ENCODE results near the gene ANAPC5.

ANAPC5 gene

DNA sequence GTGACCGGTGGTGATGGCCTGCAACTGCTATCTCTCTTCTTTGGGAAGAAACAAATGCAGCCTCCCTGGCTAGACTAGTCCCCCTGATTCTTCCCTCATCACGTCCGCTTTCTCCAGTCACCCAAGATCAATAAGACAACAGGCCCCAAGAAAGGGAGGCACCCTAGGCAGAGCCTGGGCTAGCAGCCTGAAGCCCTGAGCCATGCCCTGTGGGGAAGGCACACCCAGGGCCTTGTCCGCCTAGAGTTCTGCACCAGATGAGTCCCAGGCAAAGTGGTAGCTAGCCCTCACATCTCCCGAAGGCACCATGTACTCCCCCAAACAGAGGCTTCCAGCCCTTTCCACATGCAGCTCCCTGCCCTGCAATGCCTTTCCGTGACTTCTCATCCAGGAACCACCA is 90.8 kb downstream of the ANAPC5 start:
- peaks cover 41% of the 10 kb centered on the region for H3K36me3 ChIP-seq (ENCODE audit: low read depth)
- no peak overlapping the region for H3K27ac ChIP-seq (ENCODE audit: poor library complexity, severe bottlenecking)
- ATAC-seq (ENCODE audit: low read depth), result no peak
- TF ChIP-seq, protein P1, sequence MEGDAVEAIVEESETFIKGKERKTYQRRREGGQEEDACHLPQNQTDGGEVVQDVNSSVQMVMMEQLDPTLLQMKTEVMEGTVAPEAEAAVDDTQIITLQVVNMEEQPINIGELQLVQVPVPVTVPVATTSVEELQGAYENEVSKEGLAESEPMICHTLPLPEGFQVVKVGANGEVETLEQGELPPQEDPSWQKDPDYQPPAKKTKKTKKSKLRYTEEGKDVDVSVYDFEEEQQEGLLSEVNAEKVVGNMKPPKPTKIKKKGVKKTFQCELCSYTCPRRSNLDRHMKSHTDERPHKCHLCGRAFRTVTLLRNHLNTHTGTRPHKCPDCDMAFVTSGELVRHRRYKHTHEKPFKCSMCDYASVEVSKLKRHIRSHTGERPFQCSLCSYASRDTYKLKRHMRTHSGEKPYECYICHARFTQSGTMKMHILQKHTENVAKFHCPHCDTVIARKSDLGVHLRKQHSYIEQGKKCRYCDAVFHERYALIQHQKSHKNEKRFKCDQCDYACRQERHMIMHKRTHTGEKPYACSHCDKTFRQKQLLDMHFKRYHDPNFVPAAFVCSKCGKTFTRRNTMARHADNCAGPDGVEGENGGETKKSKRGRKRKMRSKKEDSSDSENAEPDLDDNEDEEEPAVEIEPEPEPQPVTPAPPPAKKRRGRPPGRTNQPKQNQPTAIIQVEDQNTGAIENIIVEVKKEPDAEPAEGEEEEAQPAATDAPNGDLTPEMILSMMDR (IDR thresholded peaks at IDR 0.05; ENCODE audit: poor library complexity, severe bottlenecking), result no peak
- no peaks in the 10 kb centered on the region for H3K9me3 ChIP-seq (ENCODE audit: severe bottlenecking)
- no peaks in the 10 kb centered on the region for H3K27me3 ChIP-seq (ENCODE audit: insufficient read depth, poor library complexity, severe bottlenecking)
- DNase-seq (ENCODE audit: low spot score), result no peak
- H3K4me3 ChIP-seq (ENCODE audit: severe bottlenecking), result no peak overlapping the region
- H3K4me1 ChIP-seq (ENCODE audit: insufficient read depth, poor library complexity, severe bottlenecking), result no peaks in the 10 kb centered on the region

DNA sequence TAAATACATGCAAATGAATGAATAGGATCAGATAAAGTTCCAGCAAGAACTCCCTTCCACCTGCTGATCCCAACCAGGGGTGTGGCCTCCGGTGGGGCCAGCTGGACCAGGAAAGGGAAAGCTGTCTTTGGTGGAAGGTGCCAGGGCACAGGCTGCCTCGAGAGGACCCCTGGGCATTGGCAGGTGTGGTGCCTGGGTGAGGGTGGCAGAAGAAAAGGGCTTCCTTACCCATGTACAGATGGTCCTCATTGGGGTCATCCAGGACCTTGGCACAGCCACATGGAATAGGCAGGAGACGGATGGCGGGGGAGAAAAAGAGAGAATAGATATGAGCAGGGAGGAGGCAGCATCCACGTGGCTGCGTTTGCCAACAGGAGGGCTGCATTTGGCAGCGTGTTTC is 92.1 kb downstream of the ANAPC5 start:
- Histone ChIP-seq H3K27ac (ENCODE audit: poor library complexity, severe bottlenecking) (no peak overlapping the region), H3K9me3 (ENCODE audit: severe bottlenecking) (no peaks in the 10 kb centered on the region), H3K4me3 (ENCODE audit: severe bottlenecking) (no peak overlapping the region), H3K36me3 (ENCODE audit: low read depth) (peaks cover 45% of the 10 kb centered on the region), H3K4me1 (ENCODE audit: insufficient read depth, poor library complexity, severe bottlenecking) (no peaks in the 10 kb centered on the region), H3K27me3 (ENCODE audit: insufficient read depth, poor library complexity, severe bottlenecking) (no peaks in the 10 kb centered on the region)
- DNase-seq (ENCODE audit: low spot score) (no peak), ATAC-seq (ENCODE audit: low read depth) (no peak)
- TF ChIP-seq, protein P1 (IDR thresholded peaks at IDR 0.05; ENCODE audit: poor library complexity, severe bottlenecking), result no peak

DNA sequence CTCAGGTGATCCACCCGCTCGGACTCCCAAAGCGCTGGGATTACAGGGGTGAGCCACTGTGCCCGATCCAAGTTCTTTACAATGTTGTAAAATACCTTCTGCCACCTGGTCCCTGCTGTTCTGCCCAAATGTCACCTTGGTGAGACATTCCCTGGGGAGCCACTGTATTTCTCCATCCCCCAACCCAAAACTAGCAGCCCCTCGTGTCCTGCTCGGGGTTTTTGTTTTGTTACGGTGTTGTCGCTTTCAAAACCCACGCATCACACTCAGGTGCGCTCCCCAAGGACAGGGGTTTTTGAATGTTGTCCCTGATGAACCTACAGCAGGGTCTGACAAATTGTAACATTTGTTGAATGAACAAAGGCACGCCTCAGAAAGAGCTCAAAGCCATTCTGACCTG is 93.1 kb downstream of the ANAPC5 start:
- no peaks in the 10 kb centered on the region for H3K9me3 ChIP-seq (ENCODE audit: severe bottlenecking)
- TF ChIP-seq, protein P1 (IDR thresholded peaks at IDR 0.05; ENCODE audit: poor library complexity, severe bottlenecking), result no peak
- no peaks in the 10 kb centered on the region for H3K27me3 ChIP-seq (ENCODE audit: insufficient read depth, poor library complexity, severe bottlenecking)
- no peak overlapping the region for H3K27ac ChIP-seq (ENCODE audit: poor library complexity, severe bottlenecking)
- H3K4me1 ChIP-seq (ENCODE audit: insufficient read depth, poor library complexity, severe bottlenecking), result no peaks in the 10 kb centered on the region
- DNase-seq (ENCODE audit: low spot score), result no peak
- no peak overlapping the region for H3K4me3 ChIP-seq (ENCODE audit: severe bottlenecking)
- H3K36me3 ChIP-seq (ENCODE audit: low read depth), result peaks cover 51% of the 10 kb centered on the region
- ATAC-seq (ENCODE audit: low read depth), result no peak

All from RWPE2 (cell line).